DOHH2 (cell line): ENCODE results near the gene RAB29.

Experiments
- H3F3A ChIP-seq: fragments of 200-600 bp; sonication (generic), shearing (Covaris generic); 2 replicates; pipeline ENCODE4 v1.6.0; 2016; ENCODE audit warnings: antibody characterized with exemption, mild to moderate bottlenecking; ENCODE audit not compliant: control insufficient read depth, insufficient read depth
- H3K27ac ChIP-seq: fragments of 200-600 bp; sonication (generic); 2 replicates; pipeline ENCODE4 v1.5.1; 2014; ENCODE audit warnings: low read depth, mild to moderate bottlenecking, low read length, moderate library complexity
- H3K27me3 ChIP-seq: fragments of 200-600 bp; sonication (generic); 2 replicates; pipeline ENCODE4 v1.6.1; 2014; ENCODE audit warnings: mild to moderate bottlenecking, low read length, mixed read lengths; ENCODE audit not compliant: control insufficient read depth
- H3K36me3 ChIP-seq: fragments of 200-600 bp; sonication (generic); 2 replicates; pipeline ENCODE4 v1.6.1; 2014; ENCODE audit warnings: mild to moderate bottlenecking, low read length, moderate library complexity, mixed read lengths; ENCODE audit not compliant: control insufficient read depth
- H3K4me1 ChIP-seq: fragments of 200-600 bp; sonication (generic); 2 replicates; pipeline ENCODE4 v1.6.1; 2014; ENCODE audit warnings: mild to moderate bottlenecking, low read length, mixed read lengths; ENCODE audit not compliant: control insufficient read depth
- H3K4me2 ChIP-seq: fragments of 200-600 bp; sonication (generic); 2 replicates; pipeline ENCODE4 v1.6.0; 2014; ENCODE audit warnings: mild to moderate bottlenecking, low read length, moderate library complexity
- H3K4me3 ChIP-seq: fragments of 200-600 bp; sonication (generic); 2 replicates; pipeline ENCODE4 v1.5.1; 2014; ENCODE audit warnings: mild to moderate bottlenecking, low read length, mixed read lengths
- H3K79me2 ChIP-seq: fragments of 200-600 bp; sonication (generic); 2 replicates; pipeline ENCODE4 v1.6.1; 2014; ENCODE audit warnings: mild to moderate bottlenecking, low read length, mixed read lengths; ENCODE audit not compliant: control insufficient read depth
- H3K9me2 ChIP-seq: fragments of 200-600 bp; sonication (generic); replicated peaks from 2 replicates; pipeline ENCODE4 v1.6.1; 2014; ENCODE audit warnings: mild to moderate bottlenecking, low read length, mixed read lengths; ENCODE audit not compliant: control insufficient read depth
- H3K9me3 ChIP-seq: fragments of 200-600 bp; sonication (generic); 2 replicates; pipeline ENCODE4 v1.6.1; 2014; ENCODE audit warnings: antibody characterized with exemption, low read length, mixed read lengths; ENCODE audit not compliant: control insufficient read depth, insufficient read depth
- H4K20me1 ChIP-seq: fragments of 200-600 bp; sonication (generic); 2 replicates; pipeline ENCODE4 v1.6.0; 2014; ENCODE audit warnings: low read depth, mild to moderate bottlenecking, antibody characterized with exemption, low read length, moderate library complexity; ENCODE audit not compliant: control insufficient read depth, insufficient read depth
- CTCF ChIP-seq: fragments of 200-600 bp; sonication (generic); IDR thresholded peaks from one replicate; pipeline ENCODE4 v1.5.1; 2014; ENCODE audit warnings: antibody characterized with exemption, mild to moderate bottlenecking, low read depth, low read length; ENCODE audit not compliant: poor library complexity, severe bottlenecking
- EZH2phosphoT487 ChIP-seq: fragments of 200-600 bp; sonication (generic); IDR thresholded peaks from 2 replicates; pipeline ENCODE4 v1.6.1; 2017; ENCODE audit warnings: borderline replicate concordance, mild to moderate bottlenecking, antibody characterized with exemption, low read length, moderate library complexity, mixed read lengths

Gene RAB29

GRCh38 chr1:205754857-205755256 lies 20.4 kb downstream of the RAB29 start:
- Histone ChIP-seq H3K27ac (no peak overlapping the region), H3K9me3 (no peaks in the 10 kb centered on the region), H3K36me3 (no peaks in the 10 kb centered on the region), H3K4me3 (no peak overlapping the region), H4K20me1 (no peaks in the 10 kb centered on the region), H3F3A (peaks cover 3% of the 10 kb centered on the region; the same call in 1 of the 2 replicates), H3K4me2 (no peak overlapping the region), H3K9me2 (no peaks in the 10 kb centered on the region), H3K27me3 (0 out of 2 replicates have a peak, but pooled peaks cover 6% of the 10 kb centered on the region), H3K79me2 (peaks cover 2% of the 10 kb centered on the region), H3K4me1 (peaks cover 8% of the 10 kb centered on the region)
- TF ChIP-seq CTCF (no peak), EZH2phosphoT487 (no peak)

GRCh38 chr1:205751036-205751651 lies 24.1 kb downstream of the RAB29 start:
- no peak overlapping the region for H3K27ac ChIP-seq

GRCh38 chr1:205750138-205751035 lies 24.9 kb downstream of the RAB29 start, which contains the start of gene NUCKS1:
Gene NUCKS1, minus strand, starts transcription at chr1:205750182. Its CDS starts 209 bp downstream, at chr1:205749973.
- peak within 1 kb of the TSS; percentile 89 for H3K4me3 ChIP-seq
- peaks cover 47% of the 10 kb centered on the region for H3K79me2 ChIP-seq
- peaks cover 33% of the 10 kb centered on the region for H4K20me1 ChIP-seq
- H3K36me3 ChIP-seq = peaks cover 40% of the 10 kb centered on the region
- H3K27ac ChIP-seq = peak within 1 kb of the TSS; percentile 73
- H3F3A ChIP-seq = peaks cover 27% of the 10 kb centered on the region
- peak within 1 kb of the TSS; percentile 98 for H3K4me2 ChIP-seq
- H3K9me3 ChIP-seq = no peaks in the 10 kb centered on the region
- peaks cover 39% of the 10 kb centered on the region for H3K4me1 ChIP-seq
- no peaks in the 10 kb centered on the region for H3K9me2 ChIP-seq
- H3K27me3 ChIP-seq = 0 out of 2 replicates have a peak, but pooled peaks cover under 1% of the 10 kb centered on the region
- TF ChIP-seq CTCF = no peak
- no peak for TF ChIP-seq EZH2phosphoT487

More at GRCh38 chr1:205751036-205751651, 24.1 kb downstream of the RAB29 start:
- 0 out of 2 replicates have a peak, but pooled peaks cover 3% of the 10 kb centered on the region for H3K27me3 ChIP-seq
- peaks cover 32% of the 10 kb centered on the region for H3K4me1 ChIP-seq
- no peaks in the 10 kb centered on the region for H3K9me3 ChIP-seq
- peaks cover 24% of the 10 kb centered on the region for H3F3A ChIP-seq
- H3K9me2 ChIP-seq = no peaks in the 10 kb centered on the region
- peak overlapping the region; percentile 98 for H3K4me2 ChIP-seq
- H3K36me3 ChIP-seq = peaks cover 33% of the 10 kb centered on the region
- H3K4me3 ChIP-seq = peak overlapping the region; percentile 89; the same call in 1 of the 2 replicates
- no peak for TF ChIP-seq EZH2phosphoT487
- TF ChIP-seq CTCF = no peak
- peaks cover 39% of the 10 kb centered on the region for H3K79me2 ChIP-seq
- H4K20me1 ChIP-seq = peaks cover 28% of the 10 kb centered on the region
